IPS DF 6.9 (cell line): ENCODE measurements around the gene IRF2.

ENCODE experiments used
- DNase-seq: peaks from one replicate; pipeline ENCODE4 v3.0.0-alpha.2; 2013; ENCODE audit warnings: low read depth, low spot score
- H3K27ac ChIP-seq: one replicate; pipeline ENCODE4 v1.5.1; 2013; ENCODE audit warnings: low read length, control low read depth
- H3K27me3 ChIP-seq: 2 replicates; pipeline ENCODE4 v1.6.1; 2013; ENCODE audit warnings: mild to moderate bottlenecking, low read length; ENCODE audit not compliant: control insufficient read depth, insufficient read depth
- H3K36me3 ChIP-seq: 2 replicates; pipeline ENCODE4 v1.6.1; 2013; ENCODE audit warnings: low read length; ENCODE audit not compliant: control insufficient read depth, insufficient read depth
- H3K4me1 ChIP-seq: 2 replicates; pipeline ENCODE4 v1.6.1; 2013; ENCODE audit warnings: low read length; ENCODE audit not compliant: control insufficient read depth, insufficient read depth
- H3K4me3 ChIP-seq: 2 replicates; pipeline ENCODE4 v1.5.1; 2013; ENCODE audit warnings: mild to moderate bottlenecking, low read length
- H3K9me3 ChIP-seq: 2 replicates; pipeline ENCODE4 v1.6.1; 2013; ENCODE audit warnings: low read length, inconsistent platforms; ENCODE audit not compliant: control insufficient read depth, insufficient read depth
- WGBS: extraction: QIAGEN DNeasy Blood & Tissue Kit; methylation state at CpG from one replicate; pipeline ENCODE4 v1.1.7; 2013; ENCODE audit warnings: mixed read lengths, missing lambda C conversion rate; ENCODE audit not compliant: insufficient read length, insufficient coverage; 5-methylcytosine and 5-hydroxymethylcytosine counted together

Gene IRF2

GRCh38 chr4:184475498-184475897 is 1.1 kb upstream of the IRF2 start:
- Histone ChIP-seq H3K4me1 (peaks cover 6% of the 10 kb centered on the region; the same call in 1 of the 2 replicates), H3K27ac (no peak overlapping the region), H3K4me3 (peak overlapping the region; percentile 78; the same call in 1 of the 2 replicates), H3K9me3 (no peaks in the 10 kb centered on the region), H3K27me3 (no peaks in the 10 kb centered on the region), H3K36me3 (no peaks in the 10 kb centered on the region)
- no CpG with 5 or more reads among the region's 6 CpGs for WGBS
- DNase-seq: no peak

GRCh38 chr4:184475096-184475461 is 729 bp upstream of the IRF2 start:
- Histone ChIP-seq H3K27ac (no peak overlapping the region), H3K4me1 (peaks cover 6% of the 10 kb centered on the region; the same call in 1 of the 2 replicates), H3K27me3 (no peaks in the 10 kb centered on the region), H3K9me3 (no peaks in the 10 kb centered on the region), H3K4me3 (peak overlapping the region; percentile 78; the same call in 1 of the 2 replicates), H3K36me3 (no peaks in the 10 kb centered on the region)
- DNase-seq: no peak
- WGBS: no CpG with 5 or more reads among the region's 17 CpGs

- H3K9me3 ChIP-seq: no peaks in the 10 kb centered on the region
- H3K36me3 ChIP-seq: no peaks in the 10 kb centered on the region
- H3K27ac ChIP-seq: no peak overlapping the region
- no CpG with 5 or more reads among the region's 65 CpGs for WGBS
- H3K27me3 ChIP-seq: no peaks in the 10 kb centered on the region
- H3K4me1 ChIP-seq: peaks cover 6% of the 10 kb centered on the region; the same call in 1 of the 2 replicates
- peak overlapping the region; percentile 78 for H3K4me3 ChIP-seq
- DNase-seq: no peak
These were observed 669 bp downstream of the IRF2 start for GRCh38 chr4:184473499-184474262.

GRCh38 chr4:184472614-184473498 is 1.5 kb downstream of the IRF2 start:
- no peaks in the 10 kb centered on the region for H3K27me3 ChIP-seq
- no peaks in the 10 kb centered on the region for H3K9me3 ChIP-seq
- H3K27ac ChIP-seq: no peak overlapping the region
- WGBS: no CpG with 5 or more reads among the region's 104 CpGs
- no peak for DNase-seq
- peak overlapping the region; percentile 78 for H3K4me3 ChIP-seq
- H3K4me1 ChIP-seq: peaks cover 6% of the 10 kb centered on the region; the same call in 1 of the 2 replicates
- no peaks in the 10 kb centered on the region for H3K36me3 ChIP-seq

- no peaks in the 10 kb centered on the region for H3K9me3 ChIP-seq
- H3K36me3 ChIP-seq: no peaks in the 10 kb centered on the region
- no CpG with 5 or more reads among the region's 13 CpGs for WGBS
- peaks cover 6% of the 10 kb centered on the region; the same call in 1 of the 2 replicates for H3K4me1 ChIP-seq
- no peak overlapping the region for H3K27ac ChIP-seq
- no peaks in the 10 kb centered on the region for H3K27me3 ChIP-seq
- DNase-seq: no peak
- H3K4me3 ChIP-seq: peak overlapping the region; percentile 78; the same call in 1 of the 2 replicates
These were observed 2.3 kb downstream of the IRF2 start for GRCh38 chr4:184471881-184472613.

- H3K4me1 ChIP-seq: peaks cover 1% of the 10 kb centered on the region; the same call in 1 of the 2 replicates
- H3K27me3 ChIP-seq: no peaks in the 10 kb centered on the region
- H3K4me3 ChIP-seq: no peak overlapping the region
- H3K36me3 ChIP-seq: no peaks in the 10 kb centered on the region
- H3K9me3 ChIP-seq: no peaks in the 10 kb centered on the region
- no peak overlapping the region for H3K27ac ChIP-seq
- DNase-seq: no peak
- no CpG with 5 or more reads among the region's 2 CpGs for WGBS
These were observed 3.6 kb downstream of the IRF2 start for GRCh38 chr4:184470785-184471110.

- WGBS: no CpG with 5 or more reads among the region's 2 CpGs
- no peaks in the 10 kb centered on the region for H3K27me3 ChIP-seq
- no peaks in the 10 kb centered on the region for H3K4me1 ChIP-seq
- H3K27ac ChIP-seq: no peak overlapping the region
- no peaks in the 10 kb centered on the region for H3K36me3 ChIP-seq
- no peak for DNase-seq
- H3K4me3 ChIP-seq: no peak overlapping the region
- no peaks in the 10 kb centered on the region for H3K9me3 ChIP-seq
These were observed 7.7 kb downstream of the IRF2 start for GRCh38 chr4:184466634-184467033.

- no peaks in the 10 kb centered on the region for H3K9me3 ChIP-seq
- H3K36me3 ChIP-seq: no peaks in the 10 kb centered on the region
- H3K4me3 ChIP-seq: no peak overlapping the region
- no peaks in the 10 kb centered on the region for H3K4me1 ChIP-seq
- no peak for DNase-seq
- H3K27me3 ChIP-seq: no peaks in the 10 kb centered on the region
- WGBS: no CpG with 5 or more reads among the region's 5 CpGs
- no peak overlapping the region for H3K27ac ChIP-seq
These were observed 9.4 kb downstream of the IRF2 start for GRCh38 chr4:184464759-184465454.

GRCh38 chr4:184463856-184464255 is 10.5 kb downstream of the IRF2 start:
- Histone ChIP-seq H3K36me3 (no peaks in the 10 kb centered on the region), H3K27me3 (no peaks in the 10 kb centered on the region), H3K27ac (no peak overlapping the region), H3K9me3 (no peaks in the 10 kb centered on the region), H3K4me3 (no peak overlapping the region), H3K4me1 (no peaks in the 10 kb centered on the region)
- 100% methylated on average over 1 of the region's 5 CpGs for WGBS
- DNase-seq: no peak

- no peak overlapping the region for H3K27ac ChIP-seq
- H3K36me3 ChIP-seq: no peaks in the 10 kb centered on the region
- no peaks in the 10 kb centered on the region for H3K4me1 ChIP-seq
- no peak for DNase-seq
- H3K4me3 ChIP-seq: no peak overlapping the region
- H3K27me3 ChIP-seq: no peaks in the 10 kb centered on the region
- no CpG with 5 or more reads among the region's 2 CpGs for WGBS
- no peaks in the 10 kb centered on the region for H3K9me3 ChIP-seq
These were observed 11.2 kb downstream of the IRF2 start for GRCh38 chr4:184463158-184463557.
